ENCODE measurements around the gene CAMK1. TPM values are rescaled to one million over a fixed set of nuclear protein-coding genes. Genes with fewer than 3 reads are reported as not detected.
A peak's percentile ranks its signal among the peaks of the same experiment; 100 is the strongest.

CAMK1 gene
- 19.8 TPM for total RNA-seq
- 10 to 100 TPM; 12.3 to 22.0 (median 16.6) TPM for polyA plus RNA-seq (ENCODE audit: insufficient read depth in 1 of 8, insufficient read length in 8 of 8, low replicate concordance in 1 of 8)
- long read RNA-seq, donor 1, partial matches to known transcripts = 0 of 3 reads
- long read RNA-seq, donor 1, other reads (novel, unspliced or antisense) = 0 of 3 reads
- long read RNA-seq, donor 2, partial matches to known transcripts = 0 of 1 reads
- long read RNA-seq, donor 2, other reads (novel, unspliced or antisense) = 0 of 1 reads
- long read RNA-seq, donor 3, partial matches to known transcripts = 6 of 9 reads
- long read RNA-seq, donor 3, other reads (novel, unspliced or antisense) = 0 of 9 reads
- long read RNA-seq, donor 4, partial matches to known transcripts = 0 of 4 reads
- long read RNA-seq, donor 4, other reads (novel, unspliced or antisense) = 0 of 4 reads
- long read RNA-seq, donor 5, transcript CAMK1-201 (12 exons, 1,488 nt) = major isoform, 7 of 7 reads
- long read RNA-seq, donor 5, partial matches to known transcripts = 0 of 7 reads
- long read RNA-seq, donor 5, other reads (novel, unspliced or antisense) = 0 of 7 reads
- long read RNA-seq, donor 6, partial matches to known transcripts = 0 of 5 reads
- long read RNA-seq, donor 6, other reads (novel, unspliced or antisense) = 0 of 5 reads
- long read RNA-seq, donor 7, partial matches to known transcripts = 6 of 9 reads
- long read RNA-seq, donor 7, other reads (novel, unspliced or antisense) = 0 of 9 reads
- long read RNA-seq, donor 8, partial matches to known transcripts = 0 of 3 reads
- long read RNA-seq, donor 8, other reads (novel, unspliced or antisense) = 0 of 3 reads
- long read RNA-seq, donor 9, partial matches to known transcripts = 0 of 2 reads
- long read RNA-seq, donor 9, other reads (novel, unspliced or antisense) = 0 of 2 reads
- long read RNA-seq, donor 10, partial matches to known transcripts = 0 of 5 reads
- long read RNA-seq, donor 10, other reads (novel, unspliced or antisense) = 0 of 5 reads
- long read RNA-seq, donor 11, partial matches to known transcripts = 0 of 4 reads
- long read RNA-seq, donor 11, other reads (novel, unspliced or antisense) = 0 of 4 reads

GRCh38 chr3:9769426-9770275, at the start of gene CAMK1:
CAMK1 (minus strand) TSS chr3:9769947; CDS start chr3:9767749, 2,198 bp downstream.
- Histone ChIP-seq H3K36me3 (ENCODE audit: control insufficient read depth, insufficient read depth, low read length) (peaks cover 15% of the 10 kb centered on the region), H3K9me3 (replicated peaks; ENCODE audit: control insufficient read depth, low read depth, low read length) (no peaks in the 10 kb centered on the region), H3K4me3 (ENCODE audit: low read length) (peak within 1 kb of the TSS; percentile 66), H3K4me1 (ENCODE audit: control insufficient read depth, insufficient read depth, low read length) (peaks cover 33% of the 10 kb centered on the region), H3K27ac (ENCODE audit: low read length) (peak within 1 kb of the TSS; percentile 60), H3K27me3 (ENCODE audit: control insufficient read depth, insufficient read depth, low read length) (no peaks in the 10 kb centered on the region)
- 3% methylated on average over 48 of the region's 49 CpGs for WGBS (ENCODE audit: insufficient coverage)
- peak; percentile 91 for DNase-seq

GRCh38 chr3:9818666-9819335, 49.1 kb upstream of the CAMK1 start:
- WGBS (ENCODE audit: insufficient coverage) = 94% methylated on average over 6 of the region's 7 CpGs
- DNase-seq = no peak
- Histone ChIP-seq H3K27ac (ENCODE audit: low read length) (no peak overlapping the region), H3K4me3 (ENCODE audit: low read length) (no peak overlapping the region), H3K27me3 (ENCODE audit: control insufficient read depth, insufficient read depth, low read length) (no peaks in the 10 kb centered on the region), H3K9me3 (replicated peaks; ENCODE audit: control insufficient read depth, low read depth, low read length) (no peaks in the 10 kb centered on the region), H3K36me3 (ENCODE audit: control insufficient read depth, insufficient read depth, low read length) (peaks cover 14% of the 10 kb centered on the region), H3K4me1 (ENCODE audit: control insufficient read depth, insufficient read depth, low read length) (no peaks in the 10 kb centered on the region)

- WGBS (ENCODE audit: insufficient coverage) = 91% methylated on average over 4 of the region's 6 CpGs
- Histone ChIP-seq H3K36me3 (ENCODE audit: control insufficient read depth, insufficient read depth, low read length) (peaks cover 23% of the 10 kb centered on the region), H3K4me1 (ENCODE audit: control insufficient read depth, insufficient read depth, low read length) (no peaks in the 10 kb centered on the region), H3K4me3 (ENCODE audit: low read length) (no peak overlapping the region), H3K27ac (ENCODE audit: low read length) (no peak overlapping the region), H3K27me3 (ENCODE audit: control insufficient read depth, insufficient read depth, low read length) (no peaks in the 10 kb centered on the region), H3K9me3 (replicated peaks; ENCODE audit: control insufficient read depth, low read depth, low read length) (no peaks in the 10 kb centered on the region)
- no peak for DNase-seq
Measured at GRCh38 chr3:9817436-9817835, 47.7 kb upstream of the CAMK1 start.

GRCh38 chr3:9815986-9816385, 46.2 kb upstream of the CAMK1 start:
- no peak for DNase-seq
- peaks cover 2% of the 10 kb centered on the region for H3K4me1 ChIP-seq (ENCODE audit: control insufficient read depth, insufficient read depth, low read length)
- H3K27me3 ChIP-seq (ENCODE audit: control insufficient read depth, insufficient read depth, low read length) = no peaks in the 10 kb centered on the region
- no peak overlapping the region for H3K27ac ChIP-seq (ENCODE audit: low read length)
- peaks cover 26% of the 10 kb centered on the region for H3K36me3 ChIP-seq (ENCODE audit: control insufficient read depth, insufficient read depth, low read length)
- no peaks in the 10 kb centered on the region for H3K9me3 ChIP-seq (replicated peaks; ENCODE audit: control insufficient read depth, low read depth, low read length)
- H3K4me3 ChIP-seq (ENCODE audit: low read length) = no peak overlapping the region
- 94% methylated on average over 5 of the region's 9 CpGs for WGBS (ENCODE audit: insufficient coverage)

GRCh38 chr3:9812870-9813483, 43.2 kb upstream of the CAMK1 start:
- 89% methylated on average over 4 of the region's 9 CpGs for WGBS (ENCODE audit: insufficient coverage)
- Histone ChIP-seq H3K9me3 (replicated peaks; ENCODE audit: control insufficient read depth, low read depth, low read length) (no peaks in the 10 kb centered on the region), H3K27me3 (ENCODE audit: control insufficient read depth, insufficient read depth, low read length) (no peaks in the 10 kb centered on the region), H3K36me3 (ENCODE audit: control insufficient read depth, insufficient read depth, low read length) (peaks cover 22% of the 10 kb centered on the region), H3K4me3 (ENCODE audit: low read length) (no peak overlapping the region), H3K4me1 (ENCODE audit: control insufficient read depth, insufficient read depth, low read length) (peaks cover 21% of the 10 kb centered on the region), H3K27ac (ENCODE audit: low read length) (no peak overlapping the region)
- DNase-seq = no peak

- Histone ChIP-seq H3K36me3 (ENCODE audit: control insufficient read depth, insufficient read depth, low read length) (peaks cover 40% of the 10 kb centered on the region), H3K4me1 (ENCODE audit: control insufficient read depth, insufficient read depth, low read length) (peaks cover 21% of the 10 kb centered on the region), H3K4me3 (ENCODE audit: low read length) (peak overlapping the region; percentile 51), H3K27ac (ENCODE audit: low read length) (peak overlapping the region; percentile 62), H3K9me3 (replicated peaks; ENCODE audit: control insufficient read depth, low read depth, low read length) (no peaks in the 10 kb centered on the region), H3K27me3 (ENCODE audit: control insufficient read depth, insufficient read depth, low read length) (no peaks in the 10 kb centered on the region)
- DNase-seq = no peak
- 49% methylated on average over 10 of the region's 10 CpGs for WGBS (ENCODE audit: insufficient coverage)
Measured at GRCh38 chr3:9810846-9811245, 41.1 kb upstream of the CAMK1 start.

- H3K4me1 ChIP-seq (ENCODE audit: control insufficient read depth, insufficient read depth, low read length) = peaks cover 21% of the 10 kb centered on the region
- WGBS (ENCODE audit: insufficient coverage) = 4% methylated on average over 9 of the region's 18 CpGs
- no peaks in the 10 kb centered on the region for H3K27me3 ChIP-seq (ENCODE audit: control insufficient read depth, insufficient read depth, low read length)
- peak overlapping the region; percentile 51 for H3K4me3 ChIP-seq (ENCODE audit: low read length)
- peak; percentile 65 for DNase-seq
- H3K9me3 ChIP-seq (replicated peaks; ENCODE audit: control insufficient read depth, low read depth, low read length) = no peaks in the 10 kb centered on the region
- peak overlapping the region; percentile 62 for H3K27ac ChIP-seq (ENCODE audit: low read length)
- H3K36me3 ChIP-seq (ENCODE audit: control insufficient read depth, insufficient read depth, low read length) = peaks cover 41% of the 10 kb centered on the region
Measured at GRCh38 chr3:9810433-9810770, 40.7 kb upstream of the CAMK1 start.

- WGBS (ENCODE audit: insufficient coverage) = under 1% methylated on average over 64 of the region's 76 CpGs
- Histone ChIP-seq H3K4me1 (ENCODE audit: control insufficient read depth, insufficient read depth, low read length) (peaks cover 21% of the 10 kb centered on the region), H3K27me3 (ENCODE audit: control insufficient read depth, insufficient read depth, low read length) (no peaks in the 10 kb centered on the region), H3K4me3 (ENCODE audit: low read length) (peak within 1 kb of the TSS; percentile 51), H3K27ac (ENCODE audit: low read length) (peak within 1 kb of the TSS; percentile 90), H3K9me3 (replicated peaks; ENCODE audit: control insufficient read depth, low read depth, low read length) (no peaks in the 10 kb centered on the region), H3K36me3 (ENCODE audit: control insufficient read depth, insufficient read depth, low read length) (peaks cover 42% of the 10 kb centered on the region)
- peak; percentile 84 for DNase-seq
Measured at GRCh38 chr3:9809615-9810432, 40.1 kb upstream of the CAMK1 start, which contains the start of gene TTLL3. TTLL3 (plus strand) TSS chr3:9810262; CDS start chr3:9810662, 400 bp downstream.

Measured in muscle of leg (tissue), 16 donors.